ENCODE results near the gene C5. TPM values are rescaled to one million over a fixed set of nuclear protein-coding genes. Genes with fewer than 3 reads are reported as not detected.

Gene C5
- total and polyA plus RNA-seq, 9 of the 15 experiments (the other 6 are each of a cell fraction or from before 2014, with no cell fraction given): 0.08 to 0.91 (median 0.42) TPM

- FAIRE-seq (no peak), DNase-seq (ENCODE audit: extremely low read depth in 1 of 4, low spot score in 3 of 4) (no peak), ATAC-seq (no peak)
- H3K9me1 ChIP-seq (ENCODE audit: control insufficient read depth, insufficient read depth, low read length): no peaks in the 10 kb centered on the region
- no peak overlapping the region for H3K4me3 ChIP-seq
- H3K27me3 ChIP-seq (ENCODE audit: control insufficient read depth in 2 of 2, insufficient read depth in 2 of 2, low read length in 2 of 2): no peaks in the 10 kb centered on the region
- H3K36me3 ChIP-seq (ENCODE audit: control insufficient read depth, insufficient read depth, low read length): no peaks in the 10 kb centered on the region
- in situ Hi-C loops (cut with MboI) (loop anchor here (25.0 kb wide), 1 partner anchor 317 kb away; no protein-coding TSS in a partner anchor), intact Hi-C loops (cut with micrococcal nuclease) (no loop called here)
- H3K27ac ChIP-seq (ENCODE audit: extremely low read depth, low read depth, low read length): no peak overlapping the region
- POLR2A ChIA-PET: interaction anchor here (0.7 to 1.2 kb wide), 3 partner anchors 9 to 17 kb away, joined by 4 to 7 read pairs (median 5); no protein-coding TSS in a partner anchor
- WGBS (ENCODE audit: insufficient coverage, low coverage, missing lambda C conversion rate): 80% methylated on average over 20 of the region's 26 CpGs
- no peaks in the 10 kb centered on the region for H4K20me1 ChIP-seq (replicated peaks; ENCODE audit: control insufficient read depth, insufficient read depth, low read length)
- CTCF ChIA-PET (ENCODE audit: low intra/inter-chr PET ratio): no interaction called here
- no peak overlapping the region for H3K9ac ChIP-seq (ENCODE audit: insufficient read depth in 1 of 2, low read depth in 2 of 2, low read length in 2 of 2)
- H3K9me3 ChIP-seq (replicated peaks; ENCODE audit: control insufficient read depth, insufficient read depth, low read depth, low read length): no peaks in the 10 kb centered on the region
- H3K4me1 ChIP-seq (replicated peaks in 1 of 2; ENCODE audit: control insufficient read depth in 2 of 2, insufficient read depth in 2 of 2, low read length in 2 of 2): peaks cover 9 to 20% of the 10 kb centered on the region in 2 experiments
- TF ChIP-seq ZBTB11 (CRISPR knock-in tag; IDR thresholded peaks at IDR 0.05): peak in 1 of 3 experiments; percentile 41; a peak in 1 of 6 replicates
- no peak for TF ChIP-seq IRF9 (tag; IDR thresholded peaks at IDR 0.05)
- no peak overlapping the region for H3K4me2 ChIP-seq (ENCODE audit: insufficient read depth, low read length)
- H3K79me2 ChIP-seq (ENCODE audit: control insufficient read depth, insufficient read depth, low read length): no peaks in the 10 kb centered on the region
- no peak overlapping the region for H2AFZ ChIP-seq (ENCODE audit: low read depth, low read length)
- BruUV-seq (replicated peaks): no TSS peak
Measured at GRCh38 chr9:120929229-120929791, 120.8 kb downstream of the C5 start.
